ENCODE data around the gene DNAJB9. TPM values are rescaled to one million over a fixed set of nuclear protein-coding genes. Genes with fewer than 3 reads are reported as not detected.
"Not testable (repeated sequence)": the region's sequence is repeated elsewhere in the genome, so short reads cannot be mapped to it uniquely, and the experiment has no call there.

Gene DNAJB9
- 40.8 TPM for total RNA-seq
- long read RNA-seq, transcript DNAJB9-201 (3 exons, 2,715 nt): major isoform, 149 of 161 reads
- long read RNA-seq, partial matches to known transcripts: 11 of 161 reads
- long read RNA-seq, other reads (novel, unspliced or antisense): 1 of 161 reads

- DNase-seq: peak; percentile 99
- ATAC-seq: peak; percentile 98
- intact Hi-C loops (cut with micrococcal nuclease): no loop called here
Measured at GRCh38 chr7:108569381-108570145, at the start of gene DNAJB9, which contains the start of gene THAP5. DNAJB9 (plus strand) TSS chr7:108569874; CDS start chr7:108571727, 1,853 bp downstream. THAP5 (minus strand) TSS chr7:108569706; CDS start chr7:108569569, 137 bp downstream.

- intact Hi-C loops (cut with micrococcal nuclease): no loop called here
- ATAC-seq: no peak
- no peak for DNase-seq
Measured at GRCh38 chr7:108522780-108523179, 46.9 kb upstream of the DNAJB9 start.

GRCh38 chr7:108525327-108525984 lies 44.2 kb upstream of the DNAJB9 start:
- DNase-seq (peak; percentile 91), ATAC-seq (peak; percentile 82)
- intact Hi-C loops (cut with micrococcal nuclease): no loop called here

- ATAC-seq (peak; percentile 95), DNase-seq (peak; percentile 100)
- intact Hi-C loops (cut with micrococcal nuclease): no loop called here
Measured at GRCh38 chr7:108525985-108526767, 43.5 kb upstream of the DNAJB9 start, which contains the start of gene PNPLA8. PNPLA8 (minus strand) TSS chr7:108526135; CDS start chr7:108515491, 10,644 bp downstream.

- ATAC-seq: no peak
- DNase-seq: no peak
- intact Hi-C loops (cut with micrococcal nuclease): no loop called here
Measured at GRCh38 chr7:108526768-108527017, 43.0 kb upstream of the DNAJB9 start.

- ATAC-seq (no peak), DNase-seq (no peak)
- intact Hi-C loops (cut with micrococcal nuclease): no loop called here
Measured at GRCh38 chr7:108528183-108528712, 41.4 kb upstream of the DNAJB9 start.

GRCh38 chr7:108529341-108529740 lies 40.3 kb upstream of the DNAJB9 start:
- ATAC-seq: no peak
- intact Hi-C loops (cut with micrococcal nuclease): no loop called here
- DNase-seq: no peak

GRCh38 chr7:108533712-108534111 lies 36.0 kb upstream of the DNAJB9 start:
- DNase-seq (no peak), ATAC-seq (no peak)
- intact Hi-C loops (cut with micrococcal nuclease): no loop called here

GRCh38 chr7:108535257-108535656 lies 34.4 kb upstream of the DNAJB9 start:
- DNase-seq (no peak), ATAC-seq (no peak)
- intact Hi-C loops (cut with micrococcal nuclease): no loop called here

GRCh38 chr7:108535744-108536143 lies 33.9 kb upstream of the DNAJB9 start:
- DNase-seq: no peak
- ATAC-seq: no peak
- intact Hi-C loops (cut with micrococcal nuclease): no loop called here

- intact Hi-C loops (cut with micrococcal nuclease): no loop called here
- no peak for DNase-seq
- ATAC-seq: no peak
Measured at GRCh38 chr7:108537229-108537628, 32.4 kb upstream of the DNAJB9 start.

GRCh38 chr7:108538236-108538635 lies 31.4 kb upstream of the DNAJB9 start:
- ATAC-seq; DNase-seq; intact Hi-C loops (cut with micrococcal nuclease): not testable (repeated sequence)

GRCh38 chr7:108538685-108539084 lies 31.0 kb upstream of the DNAJB9 start:
- ATAC-seq; intact Hi-C loops (cut with micrococcal nuclease); DNase-seq: not testable (repeated sequence)

- intact Hi-C loops (cut with micrococcal nuclease): no loop called here
- ATAC-seq: no peak
- DNase-seq: no peak
Measured at GRCh38 chr7:108541478-108541877, 28.2 kb upstream of the DNAJB9 start.

GRCh38 chr7:108548141-108548896 lies 21.4 kb upstream of the DNAJB9 start:
- ATAC-seq; DNase-seq; intact Hi-C loops (cut with micrococcal nuclease): not testable (repeated sequence)

GRCh38 chr7:108556665-108557064 lies 13.0 kb upstream of the DNAJB9 start:
- ATAC-seq; DNase-seq; intact Hi-C loops (cut with micrococcal nuclease): not testable (repeated sequence)

- ATAC-seq (no peak), DNase-seq (no peak)
- intact Hi-C loops (cut with micrococcal nuclease): no loop called here
Measured at GRCh38 chr7:108557191-108557590, 12.5 kb upstream of the DNAJB9 start.

- intact Hi-C loops (cut with micrococcal nuclease): no loop called here
- DNase-seq: no peak
- no peak for ATAC-seq
Measured at GRCh38 chr7:108557617-108558016, 12.1 kb upstream of the DNAJB9 start.

- intact Hi-C loops (cut with micrococcal nuclease): no loop called here
- ATAC-seq: no peak
- DNase-seq: no peak
Measured at GRCh38 chr7:108559253-108559652, 10.4 kb upstream of the DNAJB9 start.
